GM12873 (cell line): ENCODE results near the gene EPHB1.

Source experiments
- TF ChIP-seq, protein P1 (sequence below): IDR thresholded peaks from 2 replicates; pipeline ENCODE4 v1.5.1; 2012; ENCODE audit warnings: low read depth, mild to moderate bottlenecking, moderate library complexity, low read length, control low read depth; ENCODE audit not compliant: insufficient read depth; ENCODE audit errors: missing control alignments

Gene EPHB1

DNA sequence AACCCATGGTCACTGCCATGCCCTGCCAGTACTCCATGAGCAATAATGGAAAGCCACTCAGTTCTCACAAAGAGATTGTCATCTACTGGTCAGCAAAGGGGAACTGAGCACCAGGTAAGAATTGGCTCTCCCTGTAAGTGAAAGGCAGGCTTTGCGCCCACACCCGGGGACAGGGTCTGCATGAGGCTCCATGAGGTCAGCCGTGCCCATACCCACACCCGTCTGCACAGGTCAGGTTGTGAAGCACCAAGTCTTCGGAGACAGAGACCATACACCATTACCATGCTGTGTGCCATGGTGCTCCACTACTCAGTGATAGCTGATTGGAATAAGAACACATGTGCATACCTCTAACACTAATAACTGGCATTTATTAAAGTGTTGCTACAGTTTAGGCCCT lies 322.9 kb downstream of the EPHB1 start:
- TF ChIP-seq, protein P1, sequence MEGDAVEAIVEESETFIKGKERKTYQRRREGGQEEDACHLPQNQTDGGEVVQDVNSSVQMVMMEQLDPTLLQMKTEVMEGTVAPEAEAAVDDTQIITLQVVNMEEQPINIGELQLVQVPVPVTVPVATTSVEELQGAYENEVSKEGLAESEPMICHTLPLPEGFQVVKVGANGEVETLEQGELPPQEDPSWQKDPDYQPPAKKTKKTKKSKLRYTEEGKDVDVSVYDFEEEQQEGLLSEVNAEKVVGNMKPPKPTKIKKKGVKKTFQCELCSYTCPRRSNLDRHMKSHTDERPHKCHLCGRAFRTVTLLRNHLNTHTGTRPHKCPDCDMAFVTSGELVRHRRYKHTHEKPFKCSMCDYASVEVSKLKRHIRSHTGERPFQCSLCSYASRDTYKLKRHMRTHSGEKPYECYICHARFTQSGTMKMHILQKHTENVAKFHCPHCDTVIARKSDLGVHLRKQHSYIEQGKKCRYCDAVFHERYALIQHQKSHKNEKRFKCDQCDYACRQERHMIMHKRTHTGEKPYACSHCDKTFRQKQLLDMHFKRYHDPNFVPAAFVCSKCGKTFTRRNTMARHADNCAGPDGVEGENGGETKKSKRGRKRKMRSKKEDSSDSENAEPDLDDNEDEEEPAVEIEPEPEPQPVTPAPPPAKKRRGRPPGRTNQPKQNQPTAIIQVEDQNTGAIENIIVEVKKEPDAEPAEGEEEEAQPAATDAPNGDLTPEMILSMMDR, result no peak

DNA sequence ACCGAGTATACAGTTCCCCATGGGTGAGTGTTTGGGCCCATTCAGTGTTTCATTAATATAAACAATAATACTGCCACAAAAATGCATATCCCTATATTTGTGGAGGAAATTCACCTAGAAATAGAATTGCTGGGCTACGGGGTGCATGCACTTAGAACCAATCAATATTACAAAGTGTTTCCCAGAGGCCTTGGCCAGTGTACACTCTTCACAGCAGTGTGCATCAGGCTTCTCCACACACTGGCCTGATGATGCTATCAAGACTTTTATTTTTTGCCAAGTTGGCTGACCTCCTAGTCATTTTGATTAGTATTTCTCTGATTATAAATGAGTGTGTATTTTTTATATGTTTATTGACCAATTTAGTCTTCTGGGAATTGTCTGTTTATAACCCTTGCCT lies 323.7 kb downstream of the EPHB1 start:
- TF ChIP-seq, protein P1, result no peak

DNA sequence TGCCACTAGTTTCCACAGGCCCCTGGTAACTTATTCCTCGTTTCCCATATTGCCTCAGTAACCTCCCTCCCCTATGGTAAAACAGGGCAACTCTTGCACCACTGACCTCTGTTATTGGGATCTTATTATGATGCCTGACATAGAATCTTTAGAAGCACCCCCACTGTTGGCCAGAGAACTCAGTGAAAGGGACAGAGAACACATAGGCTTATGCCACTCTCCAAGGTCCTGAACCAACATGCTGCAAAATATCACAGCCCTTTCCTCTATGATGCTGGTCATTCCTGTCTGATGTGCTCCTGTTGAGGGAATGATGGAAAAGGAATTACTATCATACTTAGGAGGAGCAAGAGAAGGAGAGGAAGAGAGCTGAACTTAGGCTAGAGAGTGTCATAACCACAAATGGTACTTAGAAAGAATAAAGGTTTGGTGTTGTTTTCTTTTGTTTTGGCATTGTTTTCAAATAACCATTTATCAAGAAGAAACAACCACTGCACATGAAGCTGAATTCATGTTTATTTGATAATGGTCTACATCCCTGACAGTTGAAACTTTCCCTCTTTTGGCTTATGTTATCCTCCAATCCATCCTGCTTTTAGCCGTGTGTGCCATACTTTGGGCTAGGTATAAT lies 330.2 kb downstream of the EPHB1 start:
- TF ChIP-seq, protein P1, result no peak

DNA sequence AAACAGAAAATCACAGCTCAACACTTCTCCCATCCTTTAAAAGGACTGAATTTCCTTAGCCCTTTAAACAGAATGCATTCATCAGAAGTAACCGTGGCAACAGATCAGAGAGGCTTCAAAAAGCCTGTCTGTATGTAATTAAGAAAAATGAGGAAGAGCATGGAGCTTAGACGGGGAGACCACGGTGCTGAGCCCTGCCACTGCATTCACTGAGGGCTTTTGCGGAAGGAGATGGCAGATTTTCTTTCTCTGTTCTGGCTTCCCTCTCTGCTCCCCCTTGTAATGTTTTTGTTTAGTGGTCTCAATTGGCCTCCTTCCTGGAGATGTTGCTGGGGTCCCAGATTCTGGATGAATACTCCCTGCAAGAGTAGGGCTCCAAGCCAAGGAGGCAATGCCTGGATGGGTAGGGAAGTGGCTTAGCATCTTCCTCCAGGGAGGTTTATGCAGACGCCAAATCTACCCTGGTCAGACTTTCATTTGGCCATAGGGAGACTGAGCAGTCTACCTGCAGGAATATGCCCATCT lies 332.9 kb downstream of the EPHB1 start:
- TF ChIP-seq, protein P1, result no peak

DNA sequence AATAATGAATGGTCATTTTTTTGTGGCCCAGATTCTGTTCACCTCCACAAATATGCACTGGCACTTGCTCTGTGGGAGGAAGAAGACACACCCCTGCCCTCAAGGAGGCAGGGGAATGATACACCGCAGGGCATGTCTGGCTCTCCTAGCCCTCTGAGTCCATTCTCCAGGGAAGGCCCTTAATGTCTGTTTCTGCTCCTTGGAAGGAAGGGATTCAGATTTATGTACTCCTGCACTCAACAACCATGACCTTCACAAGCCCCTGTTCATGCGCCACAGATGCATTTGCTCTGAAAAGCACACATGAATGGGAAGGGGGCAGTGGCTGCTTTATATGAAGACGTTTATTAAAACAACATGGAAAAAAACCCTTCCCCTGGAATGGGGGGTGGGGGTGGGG lies 333.8 kb downstream of the EPHB1 start:
- TF ChIP-seq, protein P1, result no peak

- TF ChIP-seq, protein P1, result no peak
Observed at GRCh38 chr3:135131290-135131689, 336.2 kb downstream of the EPHB1 start.

GRCh38 chr3:135133905-135134683 lies 339.0 kb downstream of the EPHB1 start:
- TF ChIP-seq, protein P1, result no peak
